Ecto neural progenitor cell (in vitro differentiated cells): ENCODE data around the gene PEX10.
A peak's percentile ranks its signal among the peaks of the same experiment; 100 is the strongest.

ENCODE experiments used
- DNase-seq: peaks from one replicate; pipeline ENCODE4 v3.0.0-alpha.2; 2018; ENCODE audit warnings: low spot score

PEX10 gene

DNA sequence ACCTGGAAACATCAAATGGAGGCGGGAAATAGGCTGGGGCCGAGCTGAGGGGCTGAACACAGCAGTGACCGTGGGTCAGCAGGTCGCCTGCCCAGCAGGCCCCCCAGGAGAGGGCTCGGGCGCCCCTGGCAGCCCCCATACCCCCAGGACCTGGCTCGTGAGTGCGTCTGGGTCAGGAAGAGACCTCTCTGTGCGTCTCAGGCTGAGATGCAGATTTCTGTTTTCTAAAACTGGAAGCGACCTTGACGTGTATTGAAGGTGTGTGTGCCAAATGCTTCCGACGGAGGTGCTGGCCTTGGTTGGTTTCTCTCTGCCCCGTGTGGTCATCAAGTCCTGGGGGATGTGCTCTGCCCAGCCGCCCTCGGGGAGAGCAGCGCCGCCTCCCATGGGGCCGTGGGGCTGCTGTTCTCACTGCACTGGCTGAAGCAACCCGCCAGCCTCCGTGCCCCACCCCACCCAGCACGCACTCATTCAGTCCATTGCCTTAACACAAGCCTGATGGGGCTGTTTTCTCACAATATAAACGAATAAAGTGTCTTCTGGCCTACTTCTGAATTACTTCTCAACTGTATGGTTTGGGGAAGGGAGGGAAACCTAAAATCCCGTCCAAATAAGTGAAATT is 7.4 kb downstream of the PEX10 start:
- DNase-seq = no peak

DNA sequence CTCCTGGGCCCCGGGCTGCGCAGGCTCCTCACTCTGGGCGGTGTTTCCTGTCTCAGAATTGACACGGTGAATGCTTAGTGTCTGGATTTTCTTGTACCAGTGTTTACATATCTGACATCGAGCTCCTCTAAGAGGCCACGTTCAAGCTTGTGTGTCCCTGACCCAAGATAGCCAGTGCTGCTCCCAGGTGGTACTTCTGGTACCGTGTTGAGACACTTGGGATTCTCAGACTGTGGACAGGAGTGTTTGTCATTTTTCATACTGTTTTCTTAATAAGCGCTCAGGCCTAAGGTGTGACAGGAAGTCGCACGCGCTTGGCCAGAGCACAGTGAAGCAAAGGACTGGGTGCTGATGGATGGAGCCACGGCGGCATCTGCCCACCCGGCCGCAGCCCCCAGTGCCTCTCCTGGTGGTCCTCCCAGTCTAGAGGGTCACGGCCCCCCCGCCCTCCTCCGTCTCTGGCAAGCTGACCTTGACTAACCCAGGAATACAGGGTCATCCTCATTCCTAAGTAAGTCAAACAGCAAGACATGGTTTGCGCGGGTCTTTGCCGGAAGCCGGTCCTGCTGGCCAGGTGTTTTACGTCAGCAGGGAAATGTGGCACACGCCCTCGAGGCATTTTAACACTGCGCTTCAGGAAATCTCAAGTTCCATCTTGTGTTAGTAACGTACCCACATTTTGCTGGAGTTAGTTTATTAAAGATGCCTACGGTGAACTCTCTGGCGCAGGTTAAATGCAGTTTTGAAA is 8.0 kb downstream of the PEX10 start:
- DNase-seq = no peak

DNA sequence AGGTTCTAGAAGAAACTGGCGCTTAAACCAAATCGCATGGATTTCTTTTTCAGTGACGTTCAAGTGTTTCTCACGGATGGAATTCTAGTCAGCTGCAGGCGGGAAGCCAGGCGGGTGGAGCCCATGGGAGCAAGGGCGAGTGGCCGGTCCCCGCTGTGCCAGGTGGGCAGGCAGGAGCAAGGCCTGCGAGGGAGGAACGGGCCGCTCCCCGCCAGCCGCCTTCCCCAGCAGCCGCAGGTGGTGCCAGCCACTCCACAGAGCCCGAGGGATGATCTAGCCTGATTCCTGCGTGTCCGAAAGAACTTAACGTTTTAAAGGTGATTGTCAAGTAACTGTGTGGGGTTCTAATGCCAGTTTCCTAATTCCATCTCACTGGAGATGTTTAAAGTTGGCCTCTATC is 9.1 kb downstream of the PEX10 start:
- no peak for DNase-seq

DNA sequence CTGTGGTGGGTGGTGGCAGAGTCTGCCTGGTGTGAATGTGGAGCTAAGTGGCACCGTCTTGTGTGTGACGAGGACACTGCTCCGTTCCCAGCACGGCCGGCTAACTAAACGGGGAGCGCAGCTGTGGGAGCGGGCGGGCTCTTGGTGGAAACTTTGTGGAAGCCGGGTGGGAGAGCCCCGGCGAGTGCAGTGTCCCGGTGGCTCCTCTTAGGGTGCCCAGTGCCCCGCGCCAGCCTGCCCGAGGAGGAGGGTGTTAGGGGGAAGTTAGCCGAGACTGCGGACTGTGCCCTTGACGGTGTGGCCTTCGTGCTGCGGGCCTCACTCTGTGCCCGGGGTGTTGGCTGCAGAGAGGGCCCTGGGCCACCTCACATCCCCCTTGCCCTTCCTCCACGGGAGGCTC is 9.9 kb downstream of the PEX10 start:
- no peak for DNase-seq

DNA sequence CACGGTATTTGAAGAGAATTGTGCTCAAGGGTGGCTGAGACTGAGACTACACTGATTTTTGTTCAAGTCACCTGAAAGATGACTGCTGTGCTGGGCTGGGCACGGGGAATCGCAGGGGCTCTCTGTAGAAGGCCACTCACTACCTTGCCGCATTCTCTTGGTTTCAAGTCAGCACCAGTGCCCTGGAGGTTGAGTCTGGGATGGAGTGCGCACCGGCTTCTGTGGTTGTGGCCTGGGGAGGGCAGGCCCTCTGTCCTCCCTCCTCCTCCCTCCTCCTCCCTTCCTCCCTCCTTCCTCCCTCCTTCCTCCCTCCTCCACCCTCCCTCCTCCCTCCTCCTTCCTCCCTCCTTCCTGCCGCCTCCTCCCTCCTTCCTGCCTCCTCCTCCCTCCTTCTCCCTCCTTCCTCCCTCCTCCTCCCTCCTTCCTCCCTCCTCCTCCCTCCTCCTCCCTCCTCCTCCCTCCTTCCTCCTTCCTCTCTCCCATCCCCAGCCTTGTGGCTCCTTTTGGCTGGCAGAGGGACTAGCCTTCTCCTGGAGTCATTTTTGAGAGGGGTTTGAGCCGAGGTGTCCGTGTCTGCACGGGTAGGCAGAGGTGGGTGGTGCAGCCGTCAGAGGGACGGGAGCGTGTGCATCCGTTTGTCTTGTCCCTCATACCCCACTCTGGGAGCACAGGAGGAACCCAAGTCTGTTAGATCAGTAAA is 11.3 kb downstream of the PEX10 start:
- no peak for DNase-seq

DNA sequence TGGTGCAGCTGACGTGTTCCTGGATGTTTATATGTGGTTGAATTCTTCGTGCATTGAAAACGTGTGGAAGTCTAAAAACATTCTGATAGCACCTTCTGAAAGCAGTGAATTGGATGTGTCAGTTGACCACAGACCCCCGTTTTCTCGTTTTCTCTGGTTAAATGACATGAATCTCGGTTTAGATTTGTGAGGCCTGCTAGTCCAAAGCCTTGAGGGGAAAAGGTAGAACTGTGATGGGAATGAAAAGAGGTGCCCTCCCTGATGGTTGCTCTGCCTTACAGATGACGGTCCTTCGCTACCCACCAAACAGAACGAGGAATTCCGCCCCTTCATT is 11.8 kb downstream of the PEX10 start:
- DNase-seq = no peak

DNA sequence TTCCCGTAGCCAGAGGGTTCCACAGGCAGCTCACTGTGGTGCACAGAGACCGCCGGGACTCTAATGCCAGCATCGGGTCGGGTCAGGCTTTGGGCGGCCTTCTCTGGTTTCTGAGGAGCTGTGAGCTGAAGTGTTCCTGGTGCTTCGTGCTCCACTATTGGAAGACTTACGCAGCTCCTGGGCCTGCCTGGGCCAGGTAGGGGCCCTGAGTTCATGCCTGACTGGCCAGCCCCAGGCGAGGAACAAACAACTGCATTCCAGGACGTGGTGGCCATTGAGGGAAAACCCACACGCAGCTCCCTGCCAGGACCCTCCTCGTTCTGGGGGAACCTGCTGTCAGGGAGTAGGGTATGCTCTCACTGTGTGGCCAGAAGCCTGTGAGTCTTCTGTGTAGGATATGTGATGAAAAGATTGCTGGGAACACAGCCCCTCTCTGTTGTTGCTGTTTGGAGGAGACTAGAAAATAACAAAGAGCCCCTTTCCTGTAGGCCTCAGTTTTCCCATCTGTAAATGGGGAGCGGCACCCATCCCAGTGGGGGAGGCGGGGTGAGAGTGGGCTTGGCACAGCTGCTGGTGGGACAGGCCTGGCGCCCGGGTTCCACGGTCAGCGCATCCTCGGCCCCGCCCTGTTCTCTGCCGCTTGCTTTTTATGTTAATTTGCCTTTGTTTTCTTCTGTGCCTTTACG is 12.3 kb downstream of the PEX10 start:
- DNase-seq = no peak

DNA sequence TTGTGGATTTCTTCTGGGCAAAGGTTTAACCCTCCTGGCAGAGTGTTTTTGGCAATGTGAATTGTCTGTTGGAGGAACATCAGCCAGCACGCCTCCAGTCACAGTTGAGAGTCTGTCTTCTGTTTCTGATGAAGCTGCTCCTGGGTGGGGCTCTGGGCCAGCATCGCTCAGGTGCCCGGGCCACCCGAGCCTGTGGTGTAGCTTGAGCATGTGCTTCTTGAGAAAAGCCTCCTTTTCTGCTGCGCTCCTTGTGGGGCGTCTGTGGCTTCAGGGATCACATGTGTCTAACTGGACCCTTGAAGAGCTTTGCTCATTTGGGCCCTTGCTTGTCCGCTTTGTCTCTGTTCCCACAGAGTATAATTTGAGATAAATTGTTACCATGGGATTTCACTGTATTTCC is 13.5 kb downstream of the PEX10 start:
- no peak for DNase-seq

DNA sequence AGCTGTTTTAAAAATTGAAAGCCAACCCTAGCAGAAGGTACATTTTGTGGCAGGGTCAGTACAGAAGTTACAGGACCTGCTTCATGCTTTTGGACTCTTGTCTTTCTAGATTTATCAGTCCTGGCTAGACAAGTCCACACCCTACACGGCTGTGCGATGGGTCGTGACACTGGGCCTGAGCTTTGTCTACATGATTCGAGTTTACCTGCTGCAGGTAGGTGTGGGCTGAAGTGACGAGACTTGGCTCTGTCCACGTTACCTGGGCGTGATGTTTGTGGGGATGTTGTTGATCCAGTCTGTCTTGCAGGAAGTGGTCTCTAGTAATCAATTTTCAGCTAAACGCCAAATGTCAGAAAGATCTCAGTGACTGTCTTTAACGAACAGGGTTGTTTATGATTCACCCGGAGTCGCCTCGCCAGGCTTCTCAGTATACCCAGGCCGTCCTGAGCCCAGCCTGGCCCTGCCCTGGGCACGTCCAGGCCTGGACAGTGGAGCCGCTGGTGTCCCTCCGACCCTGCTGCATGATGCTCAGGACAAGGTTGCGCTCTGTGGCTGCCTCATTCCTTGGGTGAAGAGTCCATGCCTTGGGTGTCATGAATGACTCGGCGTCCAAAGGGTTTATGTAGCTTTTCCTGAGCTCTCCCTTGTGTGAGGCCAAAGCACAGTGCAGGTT is 15.2 kb downstream of the PEX10 start:
- DNase-seq = no peak

DNA sequence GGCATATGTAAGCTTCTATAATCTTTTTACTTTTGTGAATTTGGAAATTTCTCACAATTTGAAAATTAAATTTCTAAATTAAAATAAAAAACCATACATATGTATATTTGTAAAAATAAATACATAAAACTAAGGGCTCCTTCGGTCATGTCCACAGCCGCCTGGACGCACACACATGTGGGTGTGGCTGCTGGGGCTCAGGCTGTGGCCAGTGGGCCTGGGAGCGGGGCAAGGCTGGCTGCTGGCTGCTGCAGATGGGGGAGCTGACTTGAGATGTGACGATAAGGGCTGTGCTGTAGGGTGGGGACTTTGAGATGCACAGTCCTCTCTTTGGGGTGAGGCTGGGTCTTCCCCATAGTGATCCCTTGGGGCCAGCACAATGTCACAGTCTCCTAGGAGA is 15.9 kb downstream of the PEX10 start:
- DNase-seq = no peak

DNA sequence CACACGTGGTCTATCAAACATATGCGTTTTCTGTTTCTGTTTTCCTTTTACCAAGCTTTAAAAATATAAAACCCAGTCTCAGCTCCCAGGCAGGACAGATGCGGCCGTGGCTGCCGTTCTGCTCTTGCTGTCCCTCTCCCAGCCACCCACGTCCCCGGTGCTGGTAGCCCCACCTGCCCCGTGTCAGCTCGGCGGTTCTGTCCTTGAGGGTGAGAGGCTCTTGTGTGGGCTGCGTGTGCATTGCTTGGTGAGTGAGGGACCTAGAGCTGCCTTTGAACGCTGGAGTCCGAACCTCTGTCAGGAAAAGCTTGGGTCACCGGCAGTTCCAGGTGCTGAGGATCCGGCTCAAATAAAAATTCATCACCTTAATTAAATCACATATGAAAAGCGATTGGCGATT is 16.3 kb downstream of the PEX10 start:
- no peak for DNase-seq

DNA sequence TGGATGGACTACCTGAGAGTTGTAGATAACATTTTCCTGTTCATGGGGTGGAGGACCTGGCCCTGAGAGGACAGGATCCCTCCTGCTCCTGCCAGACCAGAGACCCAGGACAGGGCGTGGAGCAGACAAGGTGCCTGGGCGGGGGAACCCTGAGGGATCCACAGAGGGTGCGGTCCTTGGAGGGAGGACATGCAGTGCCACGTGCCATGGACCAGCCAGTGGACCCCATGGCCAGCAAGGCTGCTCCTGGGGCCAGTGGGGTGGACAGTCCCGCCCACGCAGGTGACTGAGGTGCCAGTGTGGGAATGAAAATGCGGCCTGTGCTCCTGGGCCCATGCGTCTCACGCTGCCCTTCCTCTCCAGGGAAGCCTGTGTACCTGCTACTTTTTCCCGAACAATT is 17.1 kb downstream of the PEX10 start:
- no peak for DNase-seq

DNA sequence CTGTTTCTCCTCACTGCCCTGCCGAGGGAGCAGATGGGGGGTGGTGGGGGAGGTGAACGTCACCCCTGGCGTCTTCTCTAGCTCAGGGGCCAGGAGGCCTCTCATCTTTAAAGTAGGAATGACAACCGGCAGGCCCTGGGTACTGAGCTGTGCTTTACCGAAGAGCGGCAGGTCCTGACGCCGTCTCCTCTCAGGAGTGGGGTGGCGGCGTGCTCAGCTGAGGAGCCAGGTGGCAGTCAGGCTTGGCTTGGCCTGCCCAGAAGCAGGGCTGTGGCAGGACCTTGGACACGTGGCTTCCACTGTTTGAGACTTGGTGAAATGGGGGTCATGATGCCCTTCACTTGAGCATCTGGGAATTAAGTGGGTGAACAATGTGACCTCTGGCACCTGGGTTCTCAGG is 17.6 kb downstream of the PEX10 start:
- no peak for DNase-seq

DNA sequence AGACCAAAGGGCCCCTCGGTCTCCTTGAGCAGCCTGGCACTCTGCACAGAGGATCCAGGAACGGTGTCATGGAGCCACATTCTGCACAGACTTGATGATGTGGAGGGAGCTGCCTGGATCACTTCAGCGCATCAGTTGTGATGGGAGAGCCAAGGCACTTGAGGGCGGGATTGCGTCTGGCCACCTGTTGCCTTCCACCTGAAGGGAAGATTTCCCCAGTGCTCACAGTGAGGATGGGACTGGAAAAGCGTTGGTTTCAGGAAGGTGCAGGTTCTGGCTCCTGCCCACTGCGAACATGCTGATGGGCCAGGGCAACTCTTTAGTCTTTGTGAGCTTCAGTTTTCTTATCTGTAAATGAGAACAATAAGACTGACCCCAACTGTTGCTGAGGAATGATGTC is 18.1 kb downstream of the PEX10 start:
- DNase-seq = no peak

DNA sequence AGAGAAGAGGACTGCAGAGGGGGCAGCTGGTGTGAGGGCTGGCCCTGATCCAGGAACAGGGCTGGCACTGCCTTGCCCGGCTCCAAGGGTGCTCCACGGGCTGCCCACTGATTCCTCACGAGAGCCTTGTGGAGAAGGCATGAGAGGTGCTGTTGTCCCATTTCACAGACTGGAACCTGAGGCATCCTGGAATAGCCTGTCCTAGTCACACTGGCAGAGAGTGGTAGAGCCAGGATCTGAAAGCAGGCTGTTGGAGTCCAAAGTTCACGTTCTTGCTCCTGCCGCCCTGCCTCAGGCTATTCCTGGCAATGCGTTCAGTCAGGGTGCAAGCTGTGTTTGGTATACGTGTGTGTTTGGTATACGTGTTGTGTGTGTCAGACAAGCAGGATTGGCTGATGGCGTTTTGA is 18.9 kb downstream of the PEX10 start:
- no peak for DNase-seq

DNA sequence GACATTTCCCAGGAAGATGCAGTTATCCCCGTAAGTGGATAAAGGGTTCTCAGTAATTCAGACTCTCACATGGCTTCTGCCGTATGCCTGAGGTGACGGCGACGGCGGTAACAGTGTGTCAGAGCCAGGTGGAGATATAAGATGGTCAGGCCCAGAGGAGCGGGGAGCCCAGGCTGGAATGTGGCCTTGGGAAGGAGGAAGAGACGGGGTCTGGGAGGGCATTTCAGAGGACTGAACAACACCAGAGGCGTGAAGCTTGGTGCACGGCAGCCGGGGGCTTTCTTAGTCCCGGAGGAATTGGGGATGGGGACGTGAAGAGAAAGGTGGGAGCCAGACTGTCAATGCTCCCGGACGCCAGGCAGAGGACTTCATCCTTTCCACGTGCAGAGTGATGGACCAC is 19.7 kb downstream of the PEX10 start:
- DNase-seq = no peak

DNA sequence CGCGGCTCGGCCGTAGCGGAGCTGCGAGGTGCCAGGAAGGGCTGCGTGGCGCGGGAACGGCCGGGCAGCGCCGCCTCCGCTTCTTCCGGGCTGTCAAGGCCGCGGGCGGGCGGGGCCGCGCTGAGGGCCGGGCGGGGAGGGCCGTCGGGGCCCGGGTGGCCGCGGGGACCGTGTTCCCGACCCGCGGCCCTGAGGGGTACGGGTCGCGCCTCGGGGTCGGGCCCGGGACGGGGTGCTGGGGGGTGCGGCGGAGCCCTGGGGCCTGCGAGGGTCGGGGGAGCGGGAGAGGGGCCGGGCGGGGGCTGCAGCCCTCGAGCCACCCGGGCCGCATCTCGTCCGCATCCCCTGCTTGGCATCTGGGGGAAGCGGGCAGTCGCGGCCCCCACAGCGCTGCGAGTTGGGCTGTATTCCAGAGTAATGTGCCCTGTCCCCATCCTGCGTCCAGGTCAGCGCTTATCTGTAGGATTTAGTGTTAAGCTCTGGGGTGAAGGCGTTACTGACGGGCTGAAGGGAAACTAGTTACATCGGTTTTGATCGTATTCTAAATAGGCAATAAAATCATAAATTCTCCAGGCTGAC is 20.3 kb downstream of the PEX10 start:
- no peak for DNase-seq

DNA sequence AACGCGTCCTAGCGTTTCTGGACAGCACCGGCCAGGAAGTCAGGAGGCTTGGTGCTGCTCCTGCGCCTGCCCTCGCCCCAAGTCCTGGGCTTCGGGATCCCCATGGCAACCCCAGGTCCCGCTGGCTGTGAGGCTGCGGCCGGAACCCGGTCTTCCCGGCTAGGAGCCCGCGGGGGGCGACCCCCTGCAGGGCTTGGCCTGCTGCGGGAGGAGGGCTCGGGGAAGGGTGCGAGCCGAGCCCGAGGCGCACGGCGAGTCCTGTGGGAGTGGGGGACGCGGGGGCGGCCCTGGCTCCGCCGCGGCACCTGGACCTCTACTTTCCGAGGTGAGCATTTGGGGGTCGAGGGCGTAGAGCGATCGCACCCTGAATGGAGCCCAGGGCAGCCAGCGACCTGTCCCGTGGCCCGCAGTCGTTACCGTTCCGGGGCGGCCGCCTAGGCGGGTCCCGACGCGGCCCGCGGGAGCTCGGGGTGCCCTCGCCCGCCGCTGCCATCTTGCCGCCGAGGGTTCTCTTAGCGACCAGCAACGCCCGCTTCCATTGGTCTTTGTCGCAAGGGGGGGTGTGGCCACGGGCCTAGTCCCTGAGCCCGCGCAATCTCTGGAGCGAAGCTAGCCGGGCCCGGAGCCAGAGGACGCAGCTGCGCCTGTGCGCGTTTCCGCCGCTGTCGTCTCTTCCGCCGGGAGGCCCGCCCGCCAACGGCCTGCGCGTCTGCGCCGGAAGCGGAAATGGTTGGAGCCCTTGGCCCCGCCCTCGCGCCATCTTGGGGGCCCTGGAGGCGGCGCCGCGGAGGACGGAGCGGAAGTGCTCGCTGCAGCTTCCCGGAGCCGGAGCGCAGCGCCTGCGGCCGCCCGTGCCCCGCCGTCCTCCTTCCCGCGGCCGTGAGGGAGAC is 21.1 kb downstream of the PEX10 start, which contains the start of the genes MORN1 and RER1:
Gene MORN1 (minus strand): TSS at position 514 of the 890 bp plus-strand sequence. CDS start 21 bp downstream, at position 493.
Gene RER1 (plus strand): TSS at position 801 of the 890 bp plus-strand sequence. CDS start 3,950 bp downstream, outside the sequence.
- peak; percentile 99 for DNase-seq

DNA sequence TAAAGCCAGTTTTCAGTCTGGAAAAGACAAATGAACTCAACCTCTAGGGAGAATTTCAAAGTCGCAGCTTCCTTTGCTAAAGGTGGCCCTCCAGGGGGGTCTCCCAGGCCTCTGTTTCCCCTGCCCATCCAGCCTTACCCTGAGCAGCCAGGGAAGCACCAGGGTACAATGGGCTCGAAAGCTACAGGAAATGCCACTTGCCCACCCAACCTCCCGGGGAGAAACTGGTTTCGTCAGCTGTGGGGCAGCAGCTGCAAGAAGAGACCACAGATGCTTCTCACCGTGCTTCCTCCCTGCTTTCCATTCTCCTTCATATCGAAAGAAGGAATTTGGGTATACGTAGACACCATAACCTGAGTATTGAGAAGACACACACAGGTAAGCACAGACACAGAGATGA is 22.7 kb downstream of the PEX10 start:
- DNase-seq = no peak

DNA sequence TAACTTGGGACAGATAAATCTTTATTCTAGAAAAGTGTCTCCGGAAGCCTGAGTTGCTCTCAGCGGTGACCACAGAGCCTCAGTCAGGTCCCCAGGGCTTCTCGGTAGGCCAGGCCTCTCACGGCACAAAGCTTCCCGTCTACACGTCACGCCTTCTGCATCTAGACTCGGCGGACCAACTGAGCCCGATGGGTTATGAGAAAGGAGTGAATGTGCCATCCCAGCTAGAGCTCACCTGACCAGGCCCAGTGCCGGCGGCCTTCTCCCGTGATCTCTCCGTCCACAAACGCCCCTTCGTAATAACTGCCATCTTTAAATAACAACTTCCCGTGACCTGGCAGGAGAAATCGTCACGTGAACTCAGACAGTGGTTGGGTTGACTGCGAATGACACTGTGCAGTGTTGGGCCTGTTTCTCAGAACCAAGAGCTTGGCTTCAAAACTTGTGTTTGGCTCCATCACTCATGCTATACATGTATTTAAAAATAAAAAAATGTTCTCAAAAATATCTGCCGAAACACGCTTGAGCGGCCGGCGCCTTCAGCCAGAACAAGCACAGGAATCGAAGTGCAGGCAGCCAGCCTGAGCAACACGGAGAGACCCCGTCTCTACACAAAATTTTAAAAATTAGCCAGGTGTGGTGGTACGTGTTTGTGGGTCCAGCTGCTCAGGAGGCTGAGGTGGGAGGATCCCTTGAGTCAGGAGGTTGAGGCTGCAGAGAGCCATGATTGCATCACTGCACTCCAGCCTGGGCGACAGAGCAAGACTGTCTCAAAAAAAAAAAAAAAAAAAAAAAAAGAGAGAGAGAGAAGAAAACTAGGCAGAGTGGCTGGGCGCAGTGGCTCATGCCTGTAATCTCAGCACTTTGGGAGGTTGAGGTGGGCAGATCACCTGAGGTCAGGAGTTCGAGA is 24.1 kb downstream of the PEX10 start:
- DNase-seq = no peak
